Islet precursor cell (in vitro differentiated cells): ENCODE results near the gene MRPL49.
A peak's percentile ranks its signal among the peaks of the same experiment; 100 is the strongest.
"Not testable (repeated sequence)": the region's sequence is repeated elsewhere in the genome, so short reads cannot be mapped to it uniquely, and the experiment has no call there.

Experiments
- DNase-seq: peaks from one replicate; pipeline ENCODE4 v3.0.0-alpha.2; 2018

Gene MRPL49

GRCh38 chr11:65118891-65119669 is 3.0 kb upstream of the MRPL49 start:
- DNase-seq, result not testable (repeated sequence)

GRCh38 chr11:65119670-65119995 is 2.5 kb upstream of the MRPL49 start:
- no peak for DNase-seq

DNA sequence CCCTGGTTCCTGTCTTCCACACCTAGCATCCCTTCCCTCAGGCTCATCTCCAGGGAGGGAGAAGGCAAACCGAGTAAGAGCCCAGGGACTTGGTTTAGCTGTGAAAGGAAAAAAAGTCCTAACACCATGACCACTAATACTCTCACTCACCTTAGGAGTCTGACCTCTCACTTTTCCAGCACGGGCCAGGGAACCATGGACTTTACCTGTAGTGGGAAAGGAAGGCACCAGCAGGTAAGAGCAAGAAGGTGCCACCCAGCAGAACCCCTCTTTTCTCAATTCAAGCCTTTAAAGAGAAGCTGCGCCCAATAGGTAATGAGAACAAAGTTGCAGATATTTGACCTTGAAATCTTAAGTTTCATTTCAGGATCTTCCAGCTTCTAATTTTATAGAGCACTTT is 1.3 kb upstream of the MRPL49 start:
- no peak for DNase-seq

DNA sequence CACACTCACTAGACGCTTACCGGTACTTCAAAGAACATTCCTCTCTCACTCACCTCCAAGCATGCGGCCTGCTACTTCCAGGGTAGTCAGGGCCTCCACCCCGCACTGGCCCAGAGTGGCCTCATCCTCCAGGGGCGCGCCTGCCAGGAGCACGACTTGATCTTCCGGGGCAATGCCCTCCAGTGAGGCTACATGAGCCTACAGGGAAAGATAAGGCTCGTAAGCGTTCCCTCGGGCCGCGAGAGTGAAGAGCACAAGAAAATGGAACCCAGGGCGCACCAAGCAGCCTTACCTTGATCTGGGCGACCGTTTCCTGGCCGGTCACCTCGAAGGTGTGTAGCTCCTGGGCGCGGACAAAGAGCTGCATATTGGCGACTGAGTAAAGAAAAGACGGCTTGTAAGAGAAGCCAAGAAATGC is 665 bp upstream of the MRPL49 start:
- peak; percentile 58 for DNase-seq

- DNase-seq, result no peak
Measured at GRCh38 chr11:65124480-65125196, 2.5 kb downstream of the MRPL49 start.

GRCh38 chr11:65125197-65126056 is 3.3 kb downstream of the MRPL49 start:
- DNase-seq, result no peak

- DNase-seq, result no peak
Measured at GRCh38 chr11:65126624-65127274, 4.6 kb downstream of the MRPL49 start.

DNA sequence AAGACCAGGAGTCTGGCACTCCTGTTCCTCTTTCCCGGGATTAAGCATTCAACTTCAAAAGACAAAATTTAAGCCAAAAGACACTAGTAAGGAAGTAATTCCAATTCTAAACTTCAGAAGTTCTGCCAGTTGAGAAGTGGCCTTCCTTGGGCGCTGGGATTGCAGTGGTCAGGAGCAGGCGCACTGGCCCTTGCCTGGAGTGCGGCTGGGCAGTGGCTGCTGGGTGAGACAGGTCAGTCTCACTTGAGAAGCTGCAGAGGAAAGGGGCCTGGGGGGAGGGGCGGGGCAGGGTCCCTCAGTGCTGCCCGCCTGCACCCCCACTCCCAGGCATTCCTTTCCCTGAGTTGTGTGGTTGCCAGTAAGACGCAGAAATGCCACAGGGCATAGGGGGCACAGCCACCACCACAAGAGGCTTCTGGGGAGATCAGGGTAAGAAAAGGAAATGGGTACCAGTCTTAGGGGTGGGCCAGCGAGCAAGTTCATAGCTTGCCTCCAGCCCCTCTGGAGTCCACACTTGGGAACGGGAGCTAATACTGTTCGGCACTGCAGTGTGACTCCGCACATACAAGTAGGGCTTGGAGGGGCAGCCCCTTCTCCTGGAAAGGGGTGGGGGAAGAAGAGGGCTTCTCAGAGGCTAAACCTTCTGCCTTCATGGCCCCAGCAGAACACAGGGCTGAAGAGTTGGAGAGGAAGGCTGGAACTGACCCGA is 5.5 kb downstream of the MRPL49 start:
- DNase-seq, result no peak

DNA sequence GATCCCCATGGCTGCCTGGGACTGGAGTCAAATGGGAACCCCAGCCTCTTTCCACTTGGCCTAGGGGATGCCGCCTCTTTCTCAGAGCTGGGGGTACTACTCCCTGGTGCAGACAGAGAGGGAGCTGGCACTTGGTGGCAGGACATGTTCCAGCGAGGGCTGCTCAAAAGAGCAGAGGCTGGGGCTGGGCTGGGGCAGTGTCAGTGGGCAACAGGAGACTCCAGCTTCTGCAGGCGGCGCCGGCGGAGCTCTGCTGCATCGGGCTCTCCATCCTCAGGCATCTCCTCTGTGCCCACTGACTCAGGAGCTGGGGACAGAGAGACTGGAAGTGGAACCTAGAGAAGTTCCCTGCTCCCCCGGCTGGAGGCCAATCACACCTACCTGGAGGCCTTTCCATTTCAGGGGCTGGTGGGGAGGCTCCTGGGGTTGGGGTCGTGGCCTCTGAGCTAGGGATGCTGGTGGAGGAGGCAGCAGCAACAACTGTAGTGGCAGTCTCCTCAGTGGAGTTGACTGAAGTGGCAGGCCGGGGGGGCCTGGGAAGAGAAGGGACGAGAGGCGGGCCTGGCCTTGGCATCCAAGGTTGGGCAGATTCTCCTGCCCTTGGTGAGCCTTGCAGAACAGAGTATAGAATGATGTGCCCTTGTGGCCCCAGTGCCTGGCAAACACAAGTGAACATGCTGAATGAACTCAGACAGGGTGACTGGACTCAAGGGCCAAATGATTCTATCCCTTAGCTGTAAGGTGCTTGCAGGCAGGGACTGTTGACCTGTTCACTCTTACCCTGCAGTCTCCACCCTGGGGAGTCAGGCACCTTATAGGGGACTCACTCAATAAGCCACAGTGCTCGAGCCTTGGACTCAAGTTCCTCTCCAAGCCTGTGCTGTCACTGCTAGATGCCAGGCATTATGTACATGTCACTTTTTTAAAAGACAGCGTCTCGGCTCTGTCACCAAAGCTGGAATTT is 6.3 kb downstream of the MRPL49 start:
- no peak for DNase-seq

DNA sequence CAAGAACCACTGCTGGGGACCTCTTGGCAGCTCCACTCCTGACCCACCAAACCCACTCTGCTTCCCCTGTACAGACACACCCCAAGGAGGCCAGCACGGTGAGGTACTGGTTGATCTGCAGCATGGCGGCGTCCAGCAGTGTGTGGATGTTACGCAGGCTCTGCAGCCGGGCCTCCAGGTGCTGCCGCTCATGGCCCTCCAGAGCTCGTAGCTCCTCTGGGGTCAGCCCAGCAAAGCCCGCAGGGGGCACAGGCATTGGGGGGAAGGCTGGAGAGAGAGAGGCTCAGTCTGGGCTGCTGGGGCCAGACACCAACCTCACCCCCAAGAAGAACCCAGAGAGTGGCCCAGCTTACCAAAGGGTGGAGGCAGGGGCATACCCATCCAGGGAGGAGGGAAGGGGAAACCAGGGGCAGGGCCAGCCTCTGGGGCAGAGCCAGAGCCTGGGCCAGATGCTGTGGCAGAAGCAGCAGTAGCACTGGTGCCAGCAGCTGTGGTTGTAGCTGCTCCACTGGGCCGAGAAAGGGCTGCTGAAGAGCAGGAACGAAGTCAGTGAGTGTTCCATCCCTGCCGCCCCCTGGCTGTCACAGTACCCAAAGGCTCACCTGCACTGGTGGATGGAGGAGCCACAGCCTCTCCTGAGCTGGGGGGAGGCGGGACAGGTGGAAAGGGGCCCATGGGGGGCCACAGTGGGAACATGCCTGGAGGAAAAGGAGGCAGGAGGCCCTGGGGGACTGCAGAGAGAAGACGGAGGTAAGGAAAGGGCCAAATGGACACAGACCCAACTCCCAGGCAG is 7.7 kb downstream of the MRPL49 start:
- no peak for DNase-seq

DNA sequence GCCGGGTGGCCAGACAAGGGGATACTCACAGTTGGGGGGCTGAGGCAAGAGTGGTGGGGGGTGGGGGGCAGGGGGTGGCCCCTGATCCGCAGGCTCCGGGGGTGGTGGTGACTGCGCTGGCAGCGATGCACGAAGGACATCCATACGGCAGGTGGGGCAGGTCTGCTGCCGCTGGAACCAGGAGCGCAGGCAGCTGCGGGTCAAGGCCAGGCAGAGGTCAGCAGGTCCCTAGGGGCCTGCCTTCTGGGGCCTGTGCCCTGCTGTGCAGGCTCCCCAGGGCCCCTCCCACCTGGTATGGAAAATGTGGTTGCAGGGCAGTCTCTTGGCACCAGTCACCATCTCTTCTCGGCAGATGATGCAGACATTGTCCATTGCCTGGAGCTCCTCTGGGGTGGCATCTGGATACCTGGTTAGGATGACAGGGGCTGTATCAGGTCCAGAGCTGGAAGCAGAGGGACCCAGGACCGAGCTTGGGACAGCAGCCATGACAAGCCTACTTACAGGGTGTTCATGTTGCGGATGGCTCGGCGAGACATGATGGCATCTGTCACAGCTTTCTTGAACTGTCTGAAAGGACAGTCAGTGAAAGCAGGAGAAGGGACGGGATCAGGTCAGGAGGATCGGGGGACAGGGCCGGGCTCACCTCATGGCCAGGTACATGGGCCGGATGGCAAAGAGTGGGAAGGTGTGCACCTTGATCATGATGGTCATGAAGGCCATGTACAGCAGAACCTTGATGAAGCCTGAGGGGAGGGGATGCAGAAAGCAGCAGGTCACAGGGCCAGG is 8.7 kb downstream of the MRPL49 start:
- DNase-seq, result no peak

DNA sequence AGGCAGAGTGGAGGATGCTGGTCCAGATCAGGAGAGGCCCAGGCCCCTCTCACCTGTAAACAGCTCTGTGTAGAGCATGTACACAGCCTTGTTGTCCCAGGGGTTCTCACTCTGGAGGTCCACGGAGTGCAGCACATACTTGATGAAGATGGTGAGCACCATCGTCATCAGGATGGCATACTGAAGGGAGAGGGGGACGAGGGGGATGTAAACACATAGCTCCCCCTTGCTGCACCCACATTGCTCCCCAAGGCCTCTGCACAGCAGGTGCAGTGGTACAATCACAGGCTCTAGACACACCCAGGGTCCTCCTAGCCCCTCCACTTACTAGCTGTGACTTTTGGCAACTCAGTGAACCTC is 9.3 kb downstream of the MRPL49 start:
- no peak for DNase-seq

GRCh38 chr11:65131895-65132237 is 9.7 kb downstream of the MRPL49 start:
- DNase-seq, result no peak

- no peak for DNase-seq
Measured at GRCh38 chr11:65132238-65132987, 10.3 kb downstream of the MRPL49 start.

GRCh38 chr11:65132988-65133700 is 11.0 kb downstream of the MRPL49 start:
- peak; percentile 88 for DNase-seq

GRCh38 chr11:65133724-65134123 is 11.6 kb downstream of the MRPL49 start:
- DNase-seq, result no peak

DNA sequence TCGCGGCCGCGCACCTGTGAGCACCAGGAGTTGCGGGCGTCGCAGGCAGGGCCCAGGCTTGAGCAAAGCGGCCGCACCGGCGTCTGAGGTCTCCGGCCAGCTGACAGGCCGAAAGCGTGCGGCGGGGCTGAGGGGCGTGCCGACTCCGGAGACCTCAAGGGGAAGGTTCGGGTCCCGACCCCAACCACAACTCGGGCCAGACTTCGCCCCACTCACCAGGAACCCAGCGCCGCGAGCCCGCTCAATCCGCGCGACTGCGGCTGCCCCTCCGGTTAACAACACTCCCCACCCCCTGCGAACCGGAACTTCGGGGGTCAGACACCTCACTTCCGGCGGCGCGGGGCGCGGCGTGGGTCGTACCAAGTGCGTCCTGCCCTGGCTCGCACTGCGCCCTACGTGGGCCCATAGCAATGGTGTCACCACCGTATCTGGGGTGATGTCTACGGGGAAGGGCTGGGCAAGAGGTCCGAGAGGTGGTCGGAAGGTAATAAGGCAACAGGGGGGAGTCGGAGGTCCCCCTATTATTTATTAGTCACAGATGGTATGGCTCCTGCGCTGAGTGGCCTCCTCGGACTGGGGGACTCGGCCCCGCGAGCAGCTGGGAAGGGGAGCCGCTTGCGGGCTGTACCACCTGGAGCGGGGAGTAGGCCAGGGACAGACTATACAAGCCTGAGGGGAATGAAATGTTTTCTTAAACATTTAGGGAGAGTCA is 12.3 kb downstream of the MRPL49 start, which contains the start of gene SYVN1:
Gene SYVN1 (minus strand): TSS at position 280 of the 712 bp plus-strand sequence. CDS start 918 bp downstream, outside the sequence.
- DNase-seq, result peak; percentile 93
